ENCODE measurements around the gene CBFA2T2.
A peak's percentile ranks its signal among the peaks of the same experiment; 100 is the strongest.
"Not testable (repeated sequence)": the region's sequence is repeated elsewhere in the genome, so short reads cannot be mapped to it uniquely, and the experiment has no call there.

CBFA2T2 gene

DNA sequence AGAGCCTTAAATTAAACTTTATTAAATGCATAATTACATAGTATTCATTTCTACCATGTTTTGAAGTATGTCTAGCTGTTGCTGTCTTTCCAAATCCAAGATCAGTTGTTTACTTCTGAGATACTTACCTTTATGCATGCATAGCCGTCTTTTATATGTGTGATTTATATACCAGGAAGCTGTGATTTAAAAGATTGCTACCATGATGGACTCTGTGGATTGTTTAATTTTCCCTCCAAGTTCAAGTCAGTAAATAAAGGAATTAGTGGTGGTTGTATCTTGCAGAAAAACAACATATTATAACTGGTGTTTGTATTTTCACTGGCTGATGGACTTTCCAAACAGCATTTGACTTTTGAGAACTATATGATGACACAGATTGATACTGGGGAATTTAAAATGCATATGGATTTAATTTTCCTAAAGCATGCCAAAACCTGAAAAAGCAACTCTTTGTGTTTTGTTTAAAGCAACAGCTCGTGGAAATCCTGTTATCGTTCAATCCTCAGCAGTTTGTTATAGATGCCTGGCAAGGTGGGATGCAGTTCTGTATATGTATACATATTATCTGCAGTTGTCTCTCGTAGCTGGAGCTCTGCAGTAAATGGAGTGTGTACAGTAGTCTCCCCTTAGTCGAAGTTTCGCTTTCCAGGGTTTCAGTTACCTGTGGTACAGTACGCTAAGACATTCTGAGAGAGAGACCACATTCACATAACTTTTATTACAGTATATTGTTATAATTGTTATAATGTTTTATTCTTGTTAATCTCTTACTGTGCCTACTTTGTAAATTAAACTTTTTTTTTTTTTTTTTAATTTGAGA lies 77.1 kb downstream of the CBFA2T2 start:
- H3K4me1 ChIP-seq (ENCODE audit: control insufficient read depth, insufficient read depth, low read length): peaks cover 45% of the 10 kb centered on the region
- H3K4me3 ChIP-seq (ENCODE audit: low read depth, low read length): no peak overlapping the region
- no peaks in the 10 kb centered on the region for H3K9me3 ChIP-seq (ENCODE audit: control insufficient read depth, insufficient read depth, low read length)
- no peaks in the 10 kb centered on the region for H3K27me3 ChIP-seq (ENCODE audit: control insufficient read depth, insufficient read depth, low read length)
- no peaks in the 10 kb centered on the region for H3K36me3 ChIP-seq (ENCODE audit: control insufficient read depth, insufficient read depth, low read length)
- H3K27ac ChIP-seq (ENCODE audit: low read depth, low read length): no peak overlapping the region
- no peak overlapping the region for H3K9ac ChIP-seq (ENCODE audit: low read depth, low read length)

GRCh38 chr20:33567949-33568348 lies 78.1 kb downstream of the CBFA2T2 start:
- no peak overlapping the region for H3K9ac ChIP-seq (ENCODE audit: low read depth, low read length)
- no peaks in the 10 kb centered on the region for H3K36me3 ChIP-seq (ENCODE audit: control insufficient read depth, insufficient read depth, low read length)
- H3K4me3 ChIP-seq (ENCODE audit: low read depth, low read length): no peak overlapping the region
- 0 out of 2 replicates have a peak, but pooled peaks cover 5% of the 10 kb centered on the region for H3K9me3 ChIP-seq (ENCODE audit: control insufficient read depth, insufficient read depth, low read length)
- no peaks in the 10 kb centered on the region for H3K27me3 ChIP-seq (ENCODE audit: control insufficient read depth, insufficient read depth, low read length)
- peak overlapping the region; percentile 67 for H3K27ac ChIP-seq (ENCODE audit: low read depth, low read length)
- peaks cover 41% of the 10 kb centered on the region for H3K4me1 ChIP-seq (ENCODE audit: control insufficient read depth, insufficient read depth, low read length)

DNA sequence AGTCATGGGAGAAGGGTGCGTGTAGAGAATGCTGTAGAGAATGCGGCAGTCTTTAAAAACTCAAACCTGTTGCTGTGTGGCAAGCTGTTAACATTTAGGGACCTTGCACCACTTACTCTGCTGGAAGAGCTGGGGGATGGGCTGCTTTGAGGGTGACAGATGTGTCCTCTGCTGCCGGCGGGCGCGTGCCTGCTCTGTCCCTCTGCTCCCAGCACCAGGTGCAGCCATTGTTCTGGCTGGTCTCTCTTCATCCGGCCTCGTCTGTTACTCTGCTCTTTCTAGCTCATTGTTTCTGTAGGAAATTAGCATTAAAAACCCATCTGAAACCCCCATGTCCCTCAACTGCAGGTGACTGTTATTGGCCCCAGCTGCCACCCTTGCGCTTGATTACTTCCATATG lies 78.5 kb downstream of the CBFA2T2 start:
- peaks cover 41% of the 10 kb centered on the region for H3K4me1 ChIP-seq (ENCODE audit: control insufficient read depth, insufficient read depth, low read length)
- peak overlapping the region; percentile 67 for H3K27ac ChIP-seq (ENCODE audit: low read depth, low read length)

DNA sequence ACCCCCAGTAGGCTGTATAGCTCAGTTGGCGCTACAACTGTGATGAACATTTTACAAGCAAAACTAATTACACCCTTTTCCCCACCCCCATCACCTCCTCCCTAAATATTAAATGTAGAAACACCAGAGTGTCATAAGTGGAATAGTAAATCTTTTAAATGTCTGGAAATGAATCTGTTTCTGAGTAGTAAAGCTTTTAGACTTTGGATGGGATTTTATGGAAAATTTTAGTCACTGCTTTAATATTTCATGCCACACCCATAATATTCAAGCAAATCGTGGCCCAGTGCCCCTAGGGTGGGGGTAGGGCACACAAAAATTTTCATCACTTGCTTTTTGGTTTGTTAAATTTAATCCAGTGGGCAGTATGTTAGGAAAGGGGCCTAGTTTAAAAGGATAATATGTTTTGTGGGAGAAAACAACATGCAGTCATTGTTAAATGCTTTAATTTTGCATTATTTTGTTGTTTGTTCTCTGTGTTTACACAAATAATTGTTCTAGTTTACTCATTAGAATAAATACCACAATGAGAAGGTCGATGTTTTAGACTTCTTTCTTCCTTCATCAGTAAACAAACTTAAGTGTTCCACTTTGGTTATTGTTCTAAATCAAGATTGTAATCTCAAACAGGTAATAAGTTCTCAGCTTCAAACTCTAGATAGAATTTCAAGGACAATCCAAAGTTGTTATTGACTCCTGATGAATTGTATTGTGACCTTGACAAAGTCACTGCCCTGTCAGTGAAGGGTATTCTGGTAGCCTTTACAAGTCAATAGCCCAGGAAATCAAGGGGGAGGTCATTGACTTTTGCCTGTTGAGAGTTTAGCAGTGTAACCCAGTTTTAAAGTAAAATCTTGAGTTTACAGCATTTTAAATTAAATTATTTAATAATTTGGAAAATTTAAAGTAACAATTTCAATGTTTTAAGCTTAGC lies 79.2 kb downstream of the CBFA2T2 start:
- Histone ChIP-seq H3K4me3 (ENCODE audit: low read depth, low read length) (peak overlapping the region; percentile 32), H3K27me3 (ENCODE audit: control insufficient read depth, insufficient read depth, low read length) (no peaks in the 10 kb centered on the region), H3K9me3 (ENCODE audit: control insufficient read depth, insufficient read depth, low read length) (0 out of 2 replicates have a peak, but pooled peaks cover 5% of the 10 kb centered on the region), H3K36me3 (ENCODE audit: control insufficient read depth, insufficient read depth, low read length) (no peaks in the 10 kb centered on the region), H3K9ac (ENCODE audit: low read depth, low read length) (0 out of 2 replicates have a peak overlapping the region, but pooled peaks have one; percentile 32), H3K27ac (ENCODE audit: low read depth, low read length) (peak overlapping the region; percentile 67), H3K4me1 (ENCODE audit: control insufficient read depth, insufficient read depth, low read length) (peaks cover 41% of the 10 kb centered on the region)

More for the DNA sequence above, 78.5 kb downstream of the CBFA2T2 start:
- 0 out of 2 replicates have a peak, but pooled peaks cover 5% of the 10 kb centered on the region for H3K9me3 ChIP-seq (ENCODE audit: control insufficient read depth, insufficient read depth, low read length)
- H3K9ac ChIP-seq (ENCODE audit: low read depth, low read length): 0 out of 2 replicates have a peak overlapping the region, but pooled peaks have one; percentile 32
- H3K4me3 ChIP-seq (ENCODE audit: low read depth, low read length): peak overlapping the region; percentile 32
- H3K27me3 ChIP-seq (ENCODE audit: control insufficient read depth, insufficient read depth, low read length): no peaks in the 10 kb centered on the region
- no peaks in the 10 kb centered on the region for H3K36me3 ChIP-seq (ENCODE audit: control insufficient read depth, insufficient read depth, low read length)

DNA sequence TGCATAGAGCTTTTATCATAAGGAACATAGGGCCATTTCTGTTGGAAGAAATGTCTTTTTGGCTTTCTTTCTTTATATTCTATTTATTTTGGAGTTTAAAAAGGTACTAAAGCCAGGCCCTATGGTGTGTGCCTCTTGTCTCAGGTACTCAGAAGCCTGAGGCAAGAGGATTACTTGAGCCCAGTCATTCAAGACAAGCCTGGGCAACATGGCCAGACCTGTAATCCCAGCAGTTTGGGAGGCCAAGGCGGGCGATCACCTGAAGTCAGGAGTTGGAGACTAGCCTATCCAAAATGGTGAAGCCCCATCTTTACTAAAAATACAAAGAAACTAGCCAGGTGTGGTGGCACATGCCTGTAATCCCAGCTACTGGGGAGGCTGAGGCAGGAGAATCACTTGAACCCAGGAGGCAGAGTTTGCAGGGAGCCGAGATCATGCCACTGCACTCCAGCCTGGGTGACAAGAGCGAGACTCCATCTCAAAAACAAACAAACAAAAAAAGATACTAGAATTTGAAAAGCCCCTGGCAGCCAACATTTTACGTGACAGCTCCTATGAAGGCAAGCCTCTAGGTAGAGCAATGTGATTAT lies 80.0 kb downstream of the CBFA2T2 start:
- peaks cover 41% of the 10 kb centered on the region for H3K4me1 ChIP-seq (ENCODE audit: control insufficient read depth, insufficient read depth, low read length)
- 0 out of 2 replicates have a peak, but pooled peaks cover 5% of the 10 kb centered on the region for H3K9me3 ChIP-seq (ENCODE audit: control insufficient read depth, insufficient read depth, low read length)
- no peaks in the 10 kb centered on the region for H3K36me3 ChIP-seq (ENCODE audit: control insufficient read depth, insufficient read depth, low read length)
- H3K9ac ChIP-seq (ENCODE audit: low read depth, low read length): no peak overlapping the region
- H3K27ac ChIP-seq (ENCODE audit: low read depth, low read length): peak overlapping the region; percentile 67
- no peak overlapping the region for H3K4me3 ChIP-seq (ENCODE audit: low read depth, low read length)
- H3K27me3 ChIP-seq (ENCODE audit: control insufficient read depth, insufficient read depth, low read length): no peaks in the 10 kb centered on the region

DNA sequence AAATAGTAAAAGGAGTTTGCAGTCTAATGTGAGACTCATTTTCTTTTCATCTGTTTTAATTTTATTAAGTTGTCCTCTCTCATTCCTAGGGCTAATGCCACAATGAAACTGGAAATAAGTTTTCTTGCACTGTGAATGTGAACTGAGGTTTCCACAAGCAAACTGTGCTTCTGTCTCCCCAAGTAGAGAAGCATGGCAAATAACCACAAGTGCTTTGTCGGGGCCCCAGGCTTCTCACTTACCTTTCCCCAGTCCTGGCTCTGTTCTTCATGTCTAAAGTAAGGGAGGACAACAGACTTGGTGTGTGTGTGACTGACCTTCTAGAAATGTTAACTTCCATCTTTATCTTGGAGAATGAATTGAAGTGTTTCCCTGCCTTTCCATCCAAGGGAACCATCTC lies 80.8 kb downstream of the CBFA2T2 start:
- Histone ChIP-seq H3K4me1 (ENCODE audit: control insufficient read depth, insufficient read depth, low read length) (peaks cover 41% of the 10 kb centered on the region), H3K9me3 (ENCODE audit: control insufficient read depth, insufficient read depth, low read length) (0 out of 2 replicates have a peak, but pooled peaks cover 5% of the 10 kb centered on the region), H3K36me3 (ENCODE audit: control insufficient read depth, insufficient read depth, low read length) (no peaks in the 10 kb centered on the region), H3K9ac (ENCODE audit: low read depth, low read length) (no peak overlapping the region), H3K27ac (ENCODE audit: low read depth, low read length) (no peak overlapping the region), H3K4me3 (ENCODE audit: low read depth, low read length) (no peak overlapping the region), H3K27me3 (ENCODE audit: control insufficient read depth, insufficient read depth, low read length) (no peaks in the 10 kb centered on the region)

- H3K9ac ChIP-seq (ENCODE audit: low read depth, low read length); H3K27ac ChIP-seq (ENCODE audit: low read depth, low read length); H3K4me3 ChIP-seq (ENCODE audit: low read depth, low read length); H3K27me3 ChIP-seq (ENCODE audit: control insufficient read depth, insufficient read depth, low read length); H3K9me3 ChIP-seq (ENCODE audit: control insufficient read depth, insufficient read depth, low read length); H3K36me3 ChIP-seq (ENCODE audit: control insufficient read depth, insufficient read depth, low read length): not testable (repeated sequence)
- peaks cover 27% of the 10 kb centered on the region for H3K4me1 ChIP-seq (ENCODE audit: control insufficient read depth, insufficient read depth, low read length)
Observed at GRCh38 chr20:33573268-33573667, 83.4 kb downstream of the CBFA2T2 start.

GRCh38 chr20:33575282-33575681 lies 85.4 kb downstream of the CBFA2T2 start:
- Histone ChIP-seq H3K4me1 (ENCODE audit: control insufficient read depth, insufficient read depth, low read length) (peaks cover 9% of the 10 kb centered on the region), H3K36me3 (ENCODE audit: control insufficient read depth, insufficient read depth, low read length) (no peaks in the 10 kb centered on the region), H3K27ac (ENCODE audit: low read depth, low read length) (no peak overlapping the region), H3K9ac (ENCODE audit: low read depth, low read length) (no peak overlapping the region), H3K4me3 (ENCODE audit: low read depth, low read length) (no peak overlapping the region), H3K9me3 (ENCODE audit: control insufficient read depth, insufficient read depth, low read length) (0 out of 2 replicates have a peak, but pooled peaks cover 5% of the 10 kb centered on the region), H3K27me3 (ENCODE audit: control insufficient read depth, insufficient read depth, low read length) (no peaks in the 10 kb centered on the region)

GRCh38 chr20:33576432-33577125 lies 86.7 kb downstream of the CBFA2T2 start:
- H3K9ac ChIP-seq (ENCODE audit: low read depth, low read length): no peak overlapping the region
- H3K27ac ChIP-seq (ENCODE audit: low read depth, low read length): no peak overlapping the region

GRCh38 chr20:33578510-33578909 lies 88.6 kb downstream of the CBFA2T2 start:
- Histone ChIP-seq H3K9me3 (ENCODE audit: control insufficient read depth, insufficient read depth, low read length) (no peaks in the 10 kb centered on the region), H3K27me3 (ENCODE audit: control insufficient read depth, insufficient read depth, low read length) (no peaks in the 10 kb centered on the region), H3K36me3 (ENCODE audit: control insufficient read depth, insufficient read depth, low read length) (no peaks in the 10 kb centered on the region), H3K27ac (ENCODE audit: low read depth, low read length) (no peak overlapping the region), H3K4me3 (ENCODE audit: low read depth, low read length) (no peak overlapping the region), H3K4me1 (ENCODE audit: control insufficient read depth, insufficient read depth, low read length) (no peaks in the 10 kb centered on the region), H3K9ac (ENCODE audit: low read depth, low read length) (no peak overlapping the region)

More at GRCh38 chr20:33576432-33577125, 86.7 kb downstream of the CBFA2T2 start:
- H3K9me3 ChIP-seq (ENCODE audit: control insufficient read depth, insufficient read depth, low read length): 0 out of 2 replicates have a peak, but pooled peaks cover 5% of the 10 kb centered on the region
- no peaks in the 10 kb centered on the region for H3K4me1 ChIP-seq (ENCODE audit: control insufficient read depth, insufficient read depth, low read length)
- H3K27me3 ChIP-seq (ENCODE audit: control insufficient read depth, insufficient read depth, low read length): no peaks in the 10 kb centered on the region
- H3K36me3 ChIP-seq (ENCODE audit: control insufficient read depth, insufficient read depth, low read length): no peaks in the 10 kb centered on the region
- no peak overlapping the region for H3K4me3 ChIP-seq (ENCODE audit: low read depth, low read length)

Measured in HUES48 (cell line).